ENCODE measurements around the gene FBLN7.
"Not testable (repeated sequence)": the region's sequence is repeated elsewhere in the genome, so short reads cannot be mapped to it uniquely, and the experiment has no call there.

The FBLN7 gene

DNA sequence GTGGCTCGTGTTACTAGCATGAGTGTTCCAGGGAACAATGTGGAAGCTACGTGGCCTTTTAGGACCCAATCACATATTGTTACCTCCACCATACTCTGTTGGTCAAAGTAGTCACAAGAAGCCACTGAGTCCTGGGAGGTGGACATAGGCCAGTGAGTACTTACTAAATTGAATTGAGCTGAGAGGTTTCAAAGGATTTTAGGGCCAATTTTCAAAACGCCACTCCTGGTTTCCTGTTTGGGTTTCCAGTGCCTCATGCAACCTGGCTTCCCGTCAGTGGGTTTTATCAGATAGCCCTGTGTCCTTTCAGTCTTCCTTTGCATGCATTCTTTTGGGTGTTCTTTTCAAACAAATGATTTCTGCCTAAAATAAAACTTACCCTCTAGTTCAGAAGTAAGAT is 56.3 kb downstream of the FBLN7 start:
- Histone ChIP-seq H3K4me3 (ENCODE audit: low read depth in 1 of 5, low read length in 5 of 5) (no peak overlapping the region), H3K27me3 (ENCODE audit: control insufficient read depth in 5 of 5, insufficient read depth in 4 of 5, low read length in 5 of 5) (no peaks in the 10 kb centered on the region), H3K27ac (ENCODE audit: low read depth, low read length) (no peak overlapping the region), H3K36me3 (ENCODE audit: control insufficient read depth in 5 of 5, insufficient read depth in 5 of 5, low read length in 5 of 5) (no peaks in the 10 kb centered on the region), H3K9me3 (ENCODE audit: control insufficient read depth in 5 of 5, low read length in 5 of 5) (no peaks in the 10 kb centered on the region), H3K4me1 (ENCODE audit: control insufficient read depth in 5 of 5, insufficient read depth in 5 of 5, low read length in 5 of 5) (no peaks in the 10 kb centered on the region), H3K9ac (ENCODE audit: low read length in 5 of 5) (no peak overlapping the region)

- H3K9me3 ChIP-seq (ENCODE audit: control insufficient read depth in 5 of 5, low read length in 5 of 5): no peaks in the 10 kb centered on the region
- H3K4me3 ChIP-seq (ENCODE audit: low read depth in 1 of 5, low read length in 5 of 5): no peak overlapping the region
- H3K27me3 ChIP-seq (ENCODE audit: control insufficient read depth in 5 of 5, insufficient read depth in 4 of 5, low read length in 5 of 5): no peaks in the 10 kb centered on the region
- H3K9ac ChIP-seq (ENCODE audit: low read length in 5 of 5): no peak overlapping the region
- H3K27ac ChIP-seq (ENCODE audit: low read depth, low read length): no peak overlapping the region
- no peaks in the 10 kb centered on the region for H3K4me1 ChIP-seq (ENCODE audit: control insufficient read depth in 5 of 5, insufficient read depth in 5 of 5, low read length in 5 of 5)
- H3K36me3 ChIP-seq (ENCODE audit: control insufficient read depth in 5 of 5, insufficient read depth in 5 of 5, low read length in 5 of 5): no peaks in the 10 kb centered on the region
Observed at GRCh38 chr2:112195167-112195766, 57.1 kb downstream of the FBLN7 start.

- H3K27ac ChIP-seq (ENCODE audit: low read depth, low read length): no peak overlapping the region
- no peaks in the 10 kb centered on the region for H3K9me3 ChIP-seq (ENCODE audit: control insufficient read depth in 5 of 5, low read length in 5 of 5)
- no peaks in the 10 kb centered on the region for H3K27me3 ChIP-seq (ENCODE audit: control insufficient read depth in 5 of 5, insufficient read depth in 4 of 5, low read length in 5 of 5)
- no peaks in the 10 kb centered on the region for H3K36me3 ChIP-seq (ENCODE audit: control insufficient read depth in 5 of 5, insufficient read depth in 5 of 5, low read length in 5 of 5)
- no peaks in the 10 kb centered on the region for H3K4me1 ChIP-seq (ENCODE audit: control insufficient read depth in 5 of 5, insufficient read depth in 5 of 5, low read length in 5 of 5)
- H3K4me3 ChIP-seq (ENCODE audit: low read depth in 1 of 5, low read length in 5 of 5): no peak overlapping the region
- no peak overlapping the region for H3K9ac ChIP-seq (ENCODE audit: low read length in 5 of 5)
Observed at GRCh38 chr2:112195950-112196349, 57.8 kb downstream of the FBLN7 start.

- Histone ChIP-seq H3K27ac (ENCODE audit: low read depth, low read length) (no peak overlapping the region), H3K9me3 (ENCODE audit: control insufficient read depth in 5 of 5, low read length in 5 of 5) (peaks cover 0 to 2% (median 0%) of the 10 kb centered on the region in 5 donors), H3K36me3 (ENCODE audit: control insufficient read depth in 5 of 5, insufficient read depth in 5 of 5, low read length in 5 of 5) (no peaks in the 10 kb centered on the region), H3K9ac (ENCODE audit: low read length in 5 of 5) (no peak overlapping the region), H3K4me1 (ENCODE audit: control insufficient read depth in 5 of 5, insufficient read depth in 5 of 5, low read length in 5 of 5) (no peaks in the 10 kb centered on the region), H3K4me3 (ENCODE audit: low read depth in 1 of 5, low read length in 5 of 5) (no peak overlapping the region), H3K27me3 (ENCODE audit: control insufficient read depth in 5 of 5, insufficient read depth in 4 of 5, low read length in 5 of 5) (no peaks in the 10 kb centered on the region)
Observed at GRCh38 chr2:112197868-112198267, 59.7 kb downstream of the FBLN7 start.

DNA sequence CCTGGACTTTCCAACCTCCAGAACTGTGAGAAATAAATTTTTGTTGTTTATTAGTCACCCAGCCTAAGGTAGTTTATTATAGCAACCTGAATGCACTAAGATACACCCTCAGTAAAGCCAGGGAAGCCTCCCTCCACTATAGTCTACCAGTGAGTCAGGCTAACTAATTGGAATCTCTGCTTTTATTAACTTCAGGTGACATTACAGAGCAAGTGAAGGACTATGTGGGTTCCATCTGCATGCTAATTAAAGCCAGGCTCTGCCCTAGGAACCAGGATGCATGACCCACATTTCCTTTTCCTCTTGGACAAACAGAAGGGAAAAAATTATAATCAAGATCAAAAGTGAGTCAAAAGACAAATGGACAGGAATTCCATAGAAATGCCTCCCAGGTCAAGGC is 60.6 kb downstream of the FBLN7 start:
- Histone ChIP-seq H3K27me3 (ENCODE audit: control insufficient read depth in 5 of 5, insufficient read depth in 4 of 5, low read length in 5 of 5) (no peaks in the 10 kb centered on the region), H3K36me3 (ENCODE audit: control insufficient read depth in 5 of 5, insufficient read depth in 5 of 5, low read length in 5 of 5) (peaks cover 0 to 4% (median 0%) of the 10 kb centered on the region in 5 donors), H3K9ac (ENCODE audit: low read length in 5 of 5) (no peak overlapping the region), H3K4me3 (ENCODE audit: low read depth in 1 of 5, low read length in 5 of 5) (no peak overlapping the region), H3K4me1 (ENCODE audit: control insufficient read depth in 5 of 5, insufficient read depth in 5 of 5, low read length in 5 of 5) (no peaks in the 10 kb centered on the region), H3K27ac (ENCODE audit: low read depth, low read length) (no peak overlapping the region), H3K9me3 (ENCODE audit: control insufficient read depth in 5 of 5, low read length in 5 of 5) (peaks cover 0 to 5% (median 0%) of the 10 kb centered on the region in 5 donors)

GRCh38 chr2:112199188-112199587 is 61.0 kb downstream of the FBLN7 start:
- Histone ChIP-seq H3K36me3 (ENCODE audit: control insufficient read depth in 5 of 5, insufficient read depth in 5 of 5, low read length in 5 of 5) (peaks cover 0 to 4% (median 0%) of the 10 kb centered on the region in 5 donors), H3K9ac (ENCODE audit: low read length in 5 of 5) (no peak overlapping the region), H3K27me3 (ENCODE audit: control insufficient read depth in 5 of 5, insufficient read depth in 4 of 5, low read length in 5 of 5) (no peaks in the 10 kb centered on the region), H3K4me3 (ENCODE audit: low read depth in 1 of 5, low read length in 5 of 5) (no peak overlapping the region), H3K27ac (ENCODE audit: low read depth, low read length) (no peak overlapping the region), H3K4me1 (ENCODE audit: control insufficient read depth in 5 of 5, insufficient read depth in 5 of 5, low read length in 5 of 5) (no peaks in the 10 kb centered on the region), H3K9me3 (ENCODE audit: control insufficient read depth in 5 of 5, low read length in 5 of 5) (peaks cover 0 to 8% (median 4%) of the 10 kb centered on the region in 5 donors)

GRCh38 chr2:112201696-112202430 is 63.7 kb downstream of the FBLN7 start:
- no peak overlapping the region for H3K9ac ChIP-seq (ENCODE audit: low read length in 5 of 5)
- H3K4me3 ChIP-seq (ENCODE audit: low read depth in 1 of 5, low read length in 5 of 5): no peak overlapping the region
- no peaks in the 10 kb centered on the region for H3K27me3 ChIP-seq (ENCODE audit: control insufficient read depth in 5 of 5, insufficient read depth in 4 of 5, low read length in 5 of 5)
- H3K9me3 ChIP-seq (ENCODE audit: control insufficient read depth in 5 of 5, low read length in 5 of 5): peaks cover 0 to 13% (median 7%) of the 10 kb centered on the region in 5 donors
- H3K36me3 ChIP-seq (ENCODE audit: control insufficient read depth in 5 of 5, insufficient read depth in 5 of 5, low read length in 5 of 5): peaks cover 0 to 4% (median 0%) of the 10 kb centered on the region in 5 donors
- no peak overlapping the region for H3K27ac ChIP-seq (ENCODE audit: low read depth, low read length)
- no peaks in the 10 kb centered on the region for H3K4me1 ChIP-seq (ENCODE audit: control insufficient read depth in 5 of 5, insufficient read depth in 5 of 5, low read length in 5 of 5)

DNA sequence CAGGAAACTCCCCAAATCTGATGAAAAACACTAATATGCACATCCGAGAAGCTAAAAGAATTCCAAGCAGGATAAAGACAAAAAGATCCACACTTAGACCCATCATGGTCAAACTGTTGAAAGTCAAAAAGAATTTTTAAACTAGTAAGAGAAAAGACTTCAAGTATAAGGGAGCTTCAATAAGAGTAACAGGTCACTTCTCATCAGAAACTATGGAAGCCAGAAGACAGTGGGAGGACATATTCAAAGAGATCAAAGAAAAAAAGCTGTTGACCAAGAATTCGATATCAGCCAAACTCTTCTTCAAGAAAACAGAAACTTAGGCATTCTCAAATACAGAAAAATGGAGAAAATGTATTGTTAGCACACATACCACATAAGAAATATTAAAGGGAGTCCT is 66.2 kb downstream of the FBLN7 start:
- no peaks in the 10 kb centered on the region for H3K27me3 ChIP-seq (ENCODE audit: control insufficient read depth in 5 of 5, insufficient read depth in 4 of 5, low read length in 5 of 5)
- peaks cover 0 to 13% (median 7%) of the 10 kb centered on the region in 5 donors for H3K9me3 ChIP-seq (ENCODE audit: control insufficient read depth in 5 of 5, low read length in 5 of 5)
- no peaks in the 10 kb centered on the region for H3K4me1 ChIP-seq (ENCODE audit: control insufficient read depth in 5 of 5, insufficient read depth in 5 of 5, low read length in 5 of 5)
- peaks cover 0 to 4% (median 0%) of the 10 kb centered on the region in 5 donors for H3K36me3 ChIP-seq (ENCODE audit: control insufficient read depth in 5 of 5, insufficient read depth in 5 of 5, low read length in 5 of 5)
- no peak overlapping the region for H3K27ac ChIP-seq (ENCODE audit: low read depth, low read length)
- no peak overlapping the region for H3K9ac ChIP-seq (ENCODE audit: low read length in 5 of 5)
- no peak overlapping the region for H3K4me3 ChIP-seq (ENCODE audit: low read depth in 1 of 5, low read length in 5 of 5)

DNA sequence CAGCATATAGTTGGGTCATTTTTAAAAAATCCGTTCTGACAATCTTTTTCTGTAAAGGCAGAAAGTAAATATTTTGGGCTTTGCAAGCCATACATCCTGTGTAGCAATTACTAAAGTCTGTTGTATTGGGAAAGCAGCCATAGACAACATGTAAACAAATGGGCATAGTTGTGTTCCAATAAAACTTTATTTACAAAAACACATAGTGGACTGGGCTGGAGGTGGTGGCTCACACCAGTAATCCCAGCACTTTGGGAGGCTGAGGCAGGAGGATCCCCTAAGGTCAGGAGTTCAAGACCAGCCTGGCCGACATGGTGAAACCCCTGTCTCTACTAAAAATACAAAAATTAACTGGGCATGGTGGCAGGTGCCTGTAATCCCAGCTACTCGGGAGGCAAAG is 69.7 kb downstream of the FBLN7 start:
- not testable (repeated sequence) for H3K36me3 ChIP-seq (ENCODE audit: control insufficient read depth in 5 of 5, insufficient read depth in 5 of 5, low read length in 5 of 5); H3K4me3 ChIP-seq (ENCODE audit: low read depth in 1 of 5, low read length in 5 of 5); H3K4me1 ChIP-seq (ENCODE audit: control insufficient read depth in 5 of 5, insufficient read depth in 5 of 5, low read length in 5 of 5); H3K27me3 ChIP-seq (ENCODE audit: control insufficient read depth in 5 of 5, insufficient read depth in 4 of 5, low read length in 5 of 5); H3K9ac ChIP-seq (ENCODE audit: low read length in 5 of 5); H3K27ac ChIP-seq (ENCODE audit: low read depth, low read length)
- peaks cover 0 to 11% (median 7%) of the 10 kb centered on the region in 5 donors for H3K9me3 ChIP-seq (ENCODE audit: control insufficient read depth in 5 of 5, low read length in 5 of 5)

- no peaks in the 10 kb centered on the region for H3K4me1 ChIP-seq (ENCODE audit: control insufficient read depth in 5 of 5, insufficient read depth in 5 of 5, low read length in 5 of 5)
- no peaks in the 10 kb centered on the region for H3K27me3 ChIP-seq (ENCODE audit: control insufficient read depth in 5 of 5, insufficient read depth in 4 of 5, low read length in 5 of 5)
- H3K9me3 ChIP-seq (ENCODE audit: control insufficient read depth in 5 of 5, low read length in 5 of 5): no peaks in the 10 kb centered on the region
- H3K9ac ChIP-seq (ENCODE audit: low read length in 5 of 5): no peak overlapping the region
- H3K36me3 ChIP-seq (ENCODE audit: control insufficient read depth in 5 of 5, insufficient read depth in 5 of 5, low read length in 5 of 5): peaks cover 2 to 15% (median 11%) of the 10 kb centered on the region in 5 donors
- no peak overlapping the region for H3K4me3 ChIP-seq (ENCODE audit: low read depth in 1 of 5, low read length in 5 of 5)
- H3K27ac ChIP-seq (ENCODE audit: low read depth, low read length): no peak overlapping the region
Observed at GRCh38 chr2:112216167-112216566, 78.0 kb downstream of the FBLN7 start.
